Kidney (tissue), 14 donors: ENCODE measurements around the gene COLEC12. TPM values are rescaled to one million over a fixed set of nuclear protein-coding genes. Genes with fewer than 3 reads are reported as not detected.
A peak's percentile ranks its signal among the peaks of the same experiment; 100 is the strongest.

Source experiments
- DNase-seq, 5 donors: peaks; one replicate each; pipeline ENCODE4 v3.0.0-alpha.2; 2013 to 2020
- FAIRE-seq: peaks from 2 replicates; lab custom pipeline; 2012; peaks lifted over from hg19 to GRCh38; lab: Jason Lieb, UNC
- H3K27ac ChIP-seq, 2 donors: one replicate each; pipeline ENCODE4 v1.7.0; 2013; ENCODE audit warnings: low read depth in 2 of 2, low read length in 2 of 2, inconsistent platforms in 1 of 2
- H3K27me3 ChIP-seq: one replicate; pipeline ENCODE4 v1.7.1; 2013; ENCODE audit warnings: low read length, inconsistent platforms; ENCODE audit not compliant: control insufficient read depth, insufficient read depth
- H3K36me3 ChIP-seq, 3 donors: one replicate each; pipeline versions ENCODE4 v1.7.0 to v1.7.1; 2013; ENCODE audit warnings: low read length in 3 of 3, control low read depth in 1 of 3, inconsistent platforms in 1 of 3; ENCODE audit not compliant: insufficient read depth in 3 of 3, control insufficient read depth in 2 of 3
- H3K4me1 ChIP-seq, 3 donors: one replicate each; pipeline versions ENCODE4 v1.7.0 to v1.7.1; 2013; ENCODE audit warnings: low read length in 3 of 3, inconsistent platforms in 1 of 3, low read depth in 1 of 3; ENCODE audit not compliant: control insufficient read depth in 2 of 3, insufficient read depth in 2 of 3
- H3K4me3 ChIP-seq, 3 donors: one replicate each; pipeline versions ENCODE4 v1.7.0 to v1.8.1; 2013; ENCODE audit warnings: low read length in 3 of 3, control low read depth in 1 of 3, inconsistent platforms in 1 of 3
- H3K9ac ChIP-seq, 3 donors: one replicate each; pipeline versions ENCODE4 v1.7.0 to v1.7.1; 2013; ENCODE audit warnings: low read length in 3 of 3, control low read depth in 1 of 3, inconsistent platforms in 1 of 3
- H3K9me3 ChIP-seq, 3 donors: one replicate each; pipeline versions ENCODE4 v1.7.0 to v1.7.1; 2013; ENCODE audit warnings: low read length in 3 of 3, control low read depth in 1 of 3, inconsistent platforms in 1 of 3; ENCODE audit not compliant: control insufficient read depth in 2 of 3, insufficient read depth in 1 of 3
- CTCF ChIP-seq: IDR thresholded peaks from 3 replicates; pipeline ENCODE4 v1.5.1; 2012; ENCODE audit warnings: mild to moderate bottlenecking, moderate library complexity, borderline replicate concordance; ENCODE audit not compliant: insufficient read depth; ENCODE audit errors: extremely low read depth
- intact Hi-C: fragments of 100-400 bp; cut with DNase I; formaldehyde crosslinking; loops from one replicate; pipeline ENCODE4 v1.11.1; 2022
- polyA plus RNA-seq: library from polyadenylated mRNA; stranded (reverse); fragments of 350-450 nt; fragmentation: Illumina TruSeq; extraction: RNeasy Lipid Tissue Mini Kit (QIAGEN cat#74804); gene quantifications from one replicate; pipeline ENCODE4 v1.2.3, GENCODE V29; 2014; ENCODE audit warnings: low read depth, low replicate concordance; ENCODE audit not compliant: insufficient read depth
- total RNA-seq: library from RNA; stranded (reverse); fragmentation: NEBNext Ultra II Directional; extraction: Animal tissue kit (Norgen Biotek cat#: 25700); gene quantifications from one replicate; pipeline ENCODE4 v1.2.1, GENCODE V29; 2021
- donor health status: control.
- donor health status: control.
- donor health status: control.
- donor health status: control.
- donor health status: control.
- donor health status: DM: yes; HTN: yes; CAD: no.
- donor health status: Normal renal cell carcinoma (clear cell type).

The COLEC12 gene
- total and polyA plus RNA-seq, 2 donors from 2014 or later, result 1.3 to 7.4 TPM

GRCh38 chr18:456361-457139, 44.0 kb downstream of the COLEC12 start:
- no peak overlapping the region for H3K4me3 ChIP-seq
- DNase-seq (peak in 3 of 5 donors; percentile 55 to 75 (median 62)), FAIRE-seq (no peak)
- no peaks in the 10 kb centered on the region for H3K36me3 ChIP-seq
- H3K27ac ChIP-seq, result no peak overlapping the region
- no peak for TF ChIP-seq CTCF
- H3K9ac ChIP-seq, result no peak overlapping the region
- no peaks in the 10 kb centered on the region for H3K9me3 ChIP-seq
- peaks cover 0 to 5% (median 0%) of the 10 kb centered on the region in 3 donors for H3K4me1 ChIP-seq
- H3K27me3 ChIP-seq, result no peaks in the 10 kb centered on the region
- intact Hi-C loops, result no loop called here

- H3K9ac ChIP-seq, result no peak overlapping the region
- intact Hi-C loops, result no loop called here
- no peak for FAIRE-seq
These were observed 47.1 kb downstream of the COLEC12 start for GRCh38 chr18:453400-453799.

GRCh38 chr18:452816-453215, 47.7 kb downstream of the COLEC12 start:
- no peak overlapping the region for H3K4me3 ChIP-seq
- peaks cover 0 to 5% (median 0%) of the 10 kb centered on the region in 3 donors for H3K4me1 ChIP-seq
- no peak for TF ChIP-seq CTCF
- H3K9ac ChIP-seq, result no peak overlapping the region
- DNase-seq (no peak), FAIRE-seq (no peak)
- H3K27me3 ChIP-seq, result no peaks in the 10 kb centered on the region
- intact Hi-C loops, result no loop called here
- no peak overlapping the region for H3K27ac ChIP-seq
- peaks cover 0 to 7% (median 0%) of the 10 kb centered on the region in 3 donors for H3K9me3 ChIP-seq
- H3K36me3 ChIP-seq, result no peaks in the 10 kb centered on the region

More at GRCh38 chr18:453400-453799, 47.1 kb downstream of the COLEC12 start:
- no peaks in the 10 kb centered on the region for H3K27me3 ChIP-seq
- H3K9me3 ChIP-seq, result peaks cover 0 to 7% (median 0%) of the 10 kb centered on the region in 3 donors
- TF ChIP-seq CTCF, result no peak
- peaks cover 0 to 5% (median 0%) of the 10 kb centered on the region in 3 donors for H3K4me1 ChIP-seq
- no peak for DNase-seq
- H3K4me3 ChIP-seq, result no peak overlapping the region
- H3K36me3 ChIP-seq, result no peaks in the 10 kb centered on the region
- no peak overlapping the region for H3K27ac ChIP-seq
